SJSA1 (cell line): ENCODE measurements around the gene PHTF1. TPM values are rescaled to one million over a fixed set of nuclear protein-coding genes. Genes with fewer than 3 reads are reported as not detected.
"Not testable (repeated sequence)": the region's sequence is repeated elsewhere in the genome, so short reads cannot be mapped to it uniquely, and the experiment has no call there.

Experiments used
- DNase-seq, 2 experiments: peaks; one replicate each; pipeline ENCODE4 v3.0.0-alpha.2; 2015 to 2020; ENCODE audit warnings: low spot score in 2 of 2, low read depth in 1 of 2
- H3K27ac ChIP-seq: fragments of 250-450 bp; sonication (Bioruptor Pico); 2 replicates; pipeline ENCODE4 v1.5.1; 2020; ENCODE audit warnings: mild to moderate bottlenecking, moderate library complexity
- H3K27me3 ChIP-seq: fragments of 250-450 bp; sonication (Bioruptor Pico); replicated peaks from 2 replicates; pipeline ENCODE4 v1.5.1; 2020; ENCODE audit warnings: mild to moderate bottlenecking, moderate library complexity
- H3K36me3 ChIP-seq: fragments of 250-450 bp; sonication (Bioruptor Pico); 2 replicates; pipeline ENCODE4 v1.5.1; 2020; ENCODE audit warnings: mild to moderate bottlenecking
- H3K4me1 ChIP-seq: fragments of 250-450 bp; sonication (Bioruptor Pico); replicated peaks from 2 replicates; pipeline ENCODE4 v1.6.1; 2021; ENCODE audit warnings: mild to moderate bottlenecking
- H3K4me3 ChIP-seq: fragments of 250-450 bp; sonication (Bioruptor Pico); 2 replicates; pipeline ENCODE4 v1.5.1; 2020; ENCODE audit warnings: mild to moderate bottlenecking
- H3K9me3 ChIP-seq: fragments of 250-450 bp; sonication (Bioruptor Pico); replicated peaks from 2 replicates; pipeline ENCODE4 v1.5.1; 2020; ENCODE audit warnings: mild to moderate bottlenecking
- total RNA-seq: library from RNA; depleted of rRNA; stranded (reverse); fragments of >200 nt; shearing (Covaris generic); gene quantifications from 2 replicates; pipeline ENCODE4 v1.2.3, GENCODE V29; 2014

PHTF1 gene
- total RNA-seq, 1 experiment from 2014 or later: 38.3 TPM

GRCh38 chr1:113763661-113764060 lies 4.4 kb upstream of the PHTF1 start:
- Histone ChIP-seq H3K4me3 (no peak overlapping the region), H3K36me3 (peaks cover 23% of the 10 kb centered on the region), H3K9me3 (no peaks in the 10 kb centered on the region), H3K27ac (no peak overlapping the region), H3K27me3 (no peaks in the 10 kb centered on the region), H3K4me1 (peaks cover 6% of the 10 kb centered on the region)
- no peak for DNase-seq

- DNase-seq: no peak
- Histone ChIP-seq H3K4me3 (no peak overlapping the region), H3K27me3 (no peaks in the 10 kb centered on the region), H3K4me1 (peaks cover 12% of the 10 kb centered on the region), H3K27ac (no peak overlapping the region), H3K9me3 (no peaks in the 10 kb centered on the region), H3K36me3 (peaks cover 23% of the 10 kb centered on the region)
Measured at GRCh38 chr1:113761937-113762336, 2.7 kb upstream of the PHTF1 start.

GRCh38 chr1:113760102-113761080 lies 1.1 kb upstream of the PHTF1 start:
- peaks cover 15% of the 10 kb centered on the region for H3K4me1 ChIP-seq
- peak overlapping the region; percentile 90 for H3K4me3 ChIP-seq
- DNase-seq: no peak
- no peaks in the 10 kb centered on the region for H3K9me3 ChIP-seq
- H3K27ac ChIP-seq: peak overlapping the region; percentile 90
- H3K27me3 ChIP-seq: no peaks in the 10 kb centered on the region
- H3K36me3 ChIP-seq: peaks cover 23% of the 10 kb centered on the region

- Histone ChIP-seq H3K4me3 (peak overlapping the region; percentile 90), H3K27ac (peak overlapping the region; percentile 90), H3K36me3 (peaks cover 36% of the 10 kb centered on the region), H3K27me3 (no peaks in the 10 kb centered on the region), H3K9me3 (no peaks in the 10 kb centered on the region), H3K4me1 (peaks cover 15% of the 10 kb centered on the region)
- DNase-seq: peak; percentile 69 to 88
Measured at GRCh38 chr1:113758631-113759332, 504 bp downstream of the PHTF1 start.

GRCh38 chr1:113756461-113756860 lies 2.8 kb downstream of the PHTF1 start:
- DNase-seq: no peak
- no peaks in the 10 kb centered on the region for H3K27me3 ChIP-seq
- H3K27ac ChIP-seq: no peak overlapping the region

GRCh38 chr1:113753333-113753732 lies 6.0 kb downstream of the PHTF1 start:
- DNase-seq, H3K27ac ChIP-seq, H3K9me3 ChIP-seq, H3K4me1 ChIP-seq, H3K27me3 ChIP-seq, H3K4me3 ChIP-seq: not testable (repeated sequence)
- H3K36me3 ChIP-seq: peaks cover 55% of the 10 kb centered on the region

More at GRCh38 chr1:113756461-113756860, 2.8 kb downstream of the PHTF1 start:
- Histone ChIP-seq H3K4me1 (peaks cover 15% of the 10 kb centered on the region), H3K9me3 (no peaks in the 10 kb centered on the region), H3K36me3 (peaks cover 48% of the 10 kb centered on the region), H3K4me3 (no peak overlapping the region)

GRCh38 chr1:113751516-113751915 lies 7.8 kb downstream of the PHTF1 start:
- peaks cover 44% of the 10 kb centered on the region for H3K36me3 ChIP-seq
- no peak for DNase-seq

GRCh38 chr1:113751114-113751513 lies 8.2 kb downstream of the PHTF1 start:
- peaks cover 43% of the 10 kb centered on the region for H3K36me3 ChIP-seq
- H3K27me3 ChIP-seq: no peaks in the 10 kb centered on the region
- no peak overlapping the region for H3K4me3 ChIP-seq
- H3K27ac ChIP-seq: no peak overlapping the region
- H3K9me3 ChIP-seq: no peaks in the 10 kb centered on the region
- no peaks in the 10 kb centered on the region for H3K4me1 ChIP-seq
- no peak for DNase-seq

More at GRCh38 chr1:113751516-113751915, 7.8 kb downstream of the PHTF1 start:
- H3K27ac ChIP-seq: no peak overlapping the region
- H3K9me3 ChIP-seq: no peaks in the 10 kb centered on the region
- H3K4me1 ChIP-seq: 0 out of 2 replicates have a peak, but pooled peaks cover under 1% of the 10 kb centered on the region
- H3K27me3 ChIP-seq: no peaks in the 10 kb centered on the region
- H3K4me3 ChIP-seq: no peak overlapping the region

GRCh38 chr1:113749402-113749801 lies 9.9 kb downstream of the PHTF1 start:
- no peak overlapping the region for H3K27ac ChIP-seq
- DNase-seq: no peak
- H3K4me3 ChIP-seq: no peak overlapping the region
- H3K36me3 ChIP-seq: peaks cover 35% of the 10 kb centered on the region
- no peaks in the 10 kb centered on the region for H3K9me3 ChIP-seq
- no peaks in the 10 kb centered on the region for H3K27me3 ChIP-seq
- H3K4me1 ChIP-seq: no peaks in the 10 kb centered on the region

GRCh38 chr1:113747376-113747775 lies 11.9 kb downstream of the PHTF1 start:
- H3K27ac ChIP-seq: no peak overlapping the region
- DNase-seq: no peak

GRCh38 chr1:113745425-113745824 lies 13.9 kb downstream of the PHTF1 start:
- Histone ChIP-seq H3K27ac (no peak overlapping the region), H3K4me3 (no peak overlapping the region), H3K4me1 (no peaks in the 10 kb centered on the region), H3K27me3 (no peaks in the 10 kb centered on the region), H3K9me3 (no peaks in the 10 kb centered on the region), H3K36me3 (peaks cover 32% of the 10 kb centered on the region)
- DNase-seq: no peak

More at GRCh38 chr1:113747376-113747775, 11.9 kb downstream of the PHTF1 start:
- Histone ChIP-seq H3K9me3 (no peaks in the 10 kb centered on the region), H3K27me3 (no peaks in the 10 kb centered on the region), H3K4me3 (no peak overlapping the region), H3K36me3 (peaks cover 26% of the 10 kb centered on the region), H3K4me1 (no peaks in the 10 kb centered on the region)

GRCh38 chr1:113744114-113744513 lies 15.2 kb downstream of the PHTF1 start:
- no peaks in the 10 kb centered on the region for H3K27me3 ChIP-seq
- no peaks in the 10 kb centered on the region for H3K4me1 ChIP-seq
- DNase-seq: no peak
- no peak overlapping the region for H3K4me3 ChIP-seq
- H3K27ac ChIP-seq: no peak overlapping the region
- peaks cover 31% of the 10 kb centered on the region for H3K36me3 ChIP-seq
- H3K9me3 ChIP-seq: no peaks in the 10 kb centered on the region

- Histone ChIP-seq H3K27ac (no peak overlapping the region), H3K36me3 (peaks cover 32% of the 10 kb centered on the region), H3K4me1 (no peaks in the 10 kb centered on the region), H3K4me3 (no peak overlapping the region), H3K27me3 (no peaks in the 10 kb centered on the region), H3K9me3 (no peaks in the 10 kb centered on the region)
- no peak for DNase-seq
Measured at GRCh38 chr1:113742515-113742914, 16.8 kb downstream of the PHTF1 start.
